Right atrium auricular region (tissue), 2 donors: ENCODE data around the gene REST. TPM values are rescaled to one million over a fixed set of nuclear protein-coding genes. Genes with fewer than 3 reads are reported as not detected.
"Not testable (repeated sequence)": the region's sequence is repeated elsewhere in the genome, so short reads cannot be mapped to it uniquely, and the experiment has no call there.

ENCODE experiments used
- DNase-seq: peaks from one replicate; pipeline ENCODE4 v3.0.0-alpha.2; 2019; ENCODE audit warnings: low spot score
- H3K27ac ChIP-seq, 2 donors: fragments of 200-600 bp; sonication (generic); 1 replicate in 1 of 2; 2 replicates in 1 of 2; pipeline ENCODE4 v1.5.1; 2016 to 2019
- H3K27me3 ChIP-seq, 2 donors: fragments of 200-600 bp; sonication (generic); one replicate each; pipeline versions ENCODE4 v1.5.1 to v1.6.0; 2017 to 2019
- H3K36me3 ChIP-seq: fragments of 200-600 bp; sonication (generic); one replicate; pipeline ENCODE4 v1.5.1; 2016
- H3K4me1 ChIP-seq, 2 donors: fragments of 200-600 bp; sonication (generic); one replicate each; pipeline versions ENCODE4 v1.5.1 to v1.6.0; 2017 to 2019
- H3K4me3 ChIP-seq, 2 donors: fragments of 200-600 bp; sonication (generic); 1 replicate in 1 of 2; 2 replicates in 1 of 2; pipeline ENCODE4 v1.5.1; 2017 to 2019; ENCODE audit warnings: mild to moderate bottlenecking in 1 of 2, moderate library complexity in 1 of 2
- H3K9me3 ChIP-seq, 2 donors: fragments of 200-600 bp; sonication (generic); one replicate each; pipeline ENCODE4 v1.5.1; 2019
- CTCF ChIP-seq, 2 donors: fragments of 200-600 bp; sonication (generic); IDR thresholded peaks; one replicate each; pipeline ENCODE4 v1.5.1; 2019; ENCODE audit warnings: antibody characterized with exemption in 2 of 2
- total RNA-seq, 2 donors: library from RNA; depleted of rRNA; stranded (reverse); fragments of >200 nt; gene quantifications; one replicate each; pipeline ENCODE4 v1.1.0, GENCODE V29; 2016

REST gene
- total RNA-seq, 2 donors from 2014 or later: 25.4 to 27.8 TPM

- TF ChIP-seq CTCF (IDR thresholded peaks at IDR 0.05): no peak
- DNase-seq: no peak
- Histone ChIP-seq H3K4me1 (no peaks in the 10 kb centered on the region), H3K9me3 (no peaks in the 10 kb centered on the region), H3K27ac (no peak overlapping the region), H3K27me3 (no peaks in the 10 kb centered on the region), H3K36me3 (peaks cover 19% of the 10 kb centered on the region), H3K4me3 (no peak overlapping the region)
Measured at GRCh38 chr4:56937262-56937661, 29.6 kb downstream of the REST start.

- H3K4me3 ChIP-seq, H3K27me3 ChIP-seq, DNase-seq, H3K27ac ChIP-seq, H3K9me3 ChIP-seq, H3K4me1 ChIP-seq: not testable (repeated sequence)
- peaks cover 13% of the 10 kb centered on the region for H3K36me3 ChIP-seq
Measured at GRCh38 chr4:56939826-56940225, 32.1 kb downstream of the REST start.

GRCh38 chr4:56940403-56940802 is 32.7 kb downstream of the REST start:
- no peak for DNase-seq
- Histone ChIP-seq H3K27me3 (no peaks in the 10 kb centered on the region), H3K4me1 (no peaks in the 10 kb centered on the region), H3K9me3 (no peaks in the 10 kb centered on the region), H3K4me3 (no peak overlapping the region), H3K27ac (no peak overlapping the region), H3K36me3 (peaks cover 13% of the 10 kb centered on the region)
- TF ChIP-seq CTCF (IDR thresholded peaks at IDR 0.05): no peak

- H3K4me3 ChIP-seq: no peak overlapping the region
- no peaks in the 10 kb centered on the region for H3K9me3 ChIP-seq
- no peak for DNase-seq
- H3K4me1 ChIP-seq: no peaks in the 10 kb centered on the region
- no peaks in the 10 kb centered on the region for H3K27me3 ChIP-seq
- no peak for TF ChIP-seq CTCF (IDR thresholded peaks at IDR 0.05)
- H3K36me3 ChIP-seq: peaks cover 13% of the 10 kb centered on the region
- H3K27ac ChIP-seq: no peak overlapping the region
Measured at GRCh38 chr4:56940971-56941370, 33.3 kb downstream of the REST start.

- Histone ChIP-seq H3K36me3 (peaks cover 13% of the 10 kb centered on the region), H3K27ac (no peak overlapping the region), H3K4me3 (no peak overlapping the region), H3K4me1 (no peaks in the 10 kb centered on the region), H3K27me3 (no peaks in the 10 kb centered on the region), H3K9me3 (no peaks in the 10 kb centered on the region)
- no peak for DNase-seq
- TF ChIP-seq CTCF (IDR thresholded peaks at IDR 0.05): no peak
Measured at GRCh38 chr4:56941403-56941802, 33.7 kb downstream of the REST start.

- Histone ChIP-seq H3K4me1 (no peaks in the 10 kb centered on the region), H3K27ac (no peak overlapping the region), H3K4me3 (no peak overlapping the region), H3K27me3 (no peaks in the 10 kb centered on the region), H3K9me3 (no peaks in the 10 kb centered on the region), H3K36me3 (no peaks in the 10 kb centered on the region)
- TF ChIP-seq CTCF (IDR thresholded peaks at IDR 0.05): no peak
- DNase-seq: no peak
Measured at GRCh38 chr4:56953680-56954520, 46.2 kb downstream of the REST start.
